PC-9 (cell line): Measurements from ENCODE around the gene OBSCN.

Experiments
- EZH2 ChIP-seq: fragments of 200-600 bp; sonication (generic); IDR thresholded peaks from 2 replicates; pipeline ENCODE4 v1.8.0; 2017; ENCODE audit warnings: antibody characterized with exemption, low read depth
- TF ChIP-seq, protein P1 (sequence below): fragments of 200-600 bp; sonication (generic); conservative IDR thresholded peaks from 2 replicates; pipeline ENCODE4 v1.6.1; 2017; ENCODE audit warnings: mixed run types, antibody characterized with exemption, mild to moderate bottlenecking, moderate library complexity

DNA sequence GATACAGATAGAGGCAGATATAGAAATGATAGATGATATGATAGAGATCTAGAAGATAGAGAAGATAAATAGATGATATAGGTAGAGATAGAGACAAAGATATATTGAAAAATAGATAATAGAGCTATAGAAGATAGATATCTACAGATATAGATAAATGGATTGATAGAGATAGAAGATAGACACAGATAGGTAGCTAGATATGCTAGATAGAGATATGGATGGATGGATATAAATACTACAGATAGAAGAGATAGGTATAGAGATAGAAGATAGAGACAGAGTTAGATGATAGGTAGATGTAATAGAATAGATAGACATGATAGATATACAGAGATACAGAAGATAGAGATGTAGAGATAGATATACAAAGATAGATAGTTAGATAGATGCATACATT lies 177.4 kb downstream of the OBSCN start:
- TF ChIP-seq, protein P1, sequence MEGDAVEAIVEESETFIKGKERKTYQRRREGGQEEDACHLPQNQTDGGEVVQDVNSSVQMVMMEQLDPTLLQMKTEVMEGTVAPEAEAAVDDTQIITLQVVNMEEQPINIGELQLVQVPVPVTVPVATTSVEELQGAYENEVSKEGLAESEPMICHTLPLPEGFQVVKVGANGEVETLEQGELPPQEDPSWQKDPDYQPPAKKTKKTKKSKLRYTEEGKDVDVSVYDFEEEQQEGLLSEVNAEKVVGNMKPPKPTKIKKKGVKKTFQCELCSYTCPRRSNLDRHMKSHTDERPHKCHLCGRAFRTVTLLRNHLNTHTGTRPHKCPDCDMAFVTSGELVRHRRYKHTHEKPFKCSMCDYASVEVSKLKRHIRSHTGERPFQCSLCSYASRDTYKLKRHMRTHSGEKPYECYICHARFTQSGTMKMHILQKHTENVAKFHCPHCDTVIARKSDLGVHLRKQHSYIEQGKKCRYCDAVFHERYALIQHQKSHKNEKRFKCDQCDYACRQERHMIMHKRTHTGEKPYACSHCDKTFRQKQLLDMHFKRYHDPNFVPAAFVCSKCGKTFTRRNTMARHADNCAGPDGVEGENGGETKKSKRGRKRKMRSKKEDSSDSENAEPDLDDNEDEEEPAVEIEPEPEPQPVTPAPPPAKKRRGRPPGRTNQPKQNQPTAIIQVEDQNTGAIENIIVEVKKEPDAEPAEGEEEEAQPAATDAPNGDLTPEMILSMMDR = no peak
- TF ChIP-seq EZH2 = no peak
